A549 (cell line): Measurements from ENCODE around the gene FAM161A. TPM values are rescaled to one million over a fixed set of nuclear protein-coding genes. Genes with fewer than 3 reads are reported as not detected.

ENCODE experiments used
- ATAC-seq, 2 experiments: fragments of 200-7000 bp in 1 of 2; fragments of >200 bp in 1 of 2; cut with Nextera tagmentation in 1 of 2; cut with Tn5 transposase in 1 of 2; 3 replicates each; pipeline versions ENCODE4 v1.8.0 to v1.9.1; 2018 to 2020; ENCODE audit warnings: mild to moderate bottlenecking in 1 of 2, moderate library complexity in 1 of 2
- CTCF ChIA-PET: fragments of 300-600 bp; sonication (Branson Sonifier 250); formaldehyde crosslinking; extraction: SDS; loops from one replicate; lab custom pipeline; 2021; ENCODE audit warnings: antibody characterized with exemption, inconsistent platforms; lab: Yijun Ruan, JAX
- POLR2A ChIA-PET: fragments of 350-600 bp; formaldehyde crosslinking; extraction: SDS; loops from one replicate; lab custom pipeline; 2021; ENCODE audit warnings: antibody characterized with exemption, inconsistent platforms; lab: Yijun Ruan, JAX
- DNase-seq, 2 experiments: peaks; one replicate each; pipeline versions ENCODE4 v3.0.0 to v3.0.0-alpha.2; 2011 to 2016; ENCODE audit warnings: low read depth in 1 of 2, low spot score in 1 of 2
- FAIRE-seq: peaks from 2 replicates; lab custom pipeline; 2011; peaks lifted over from hg19 to GRCh38; lab: Jason Lieb, UNC
- H3K27ac ChIP-seq, 2 experiments: fragments of >200 bp; sonication (Bioruptor Twin); formaldehyde crosslinking; 3 replicates each; pipeline ENCODE4 v1.5.1; 2016 to 2017
- H3K4me1 ChIP-seq: fragments of >200 bp; sonication (Bioruptor Twin); formaldehyde crosslinking; 3 replicates; pipeline ENCODE4 v1.6.1; 2016
- H3K4me2 ChIP-seq: fragments of >200 bp; sonication (Bioruptor Twin); formaldehyde crosslinking; 3 replicates; pipeline ENCODE4 v1.6.1; 2016
- H3K4me3 ChIP-seq: fragments of >200 bp; sonication (Bioruptor Twin); formaldehyde crosslinking; 3 replicates; pipeline ENCODE4 v1.5.1; 2016
- H3K9me3 ChIP-seq: fragments of >200 bp; sonication (Bioruptor Twin); formaldehyde crosslinking; 3 replicates; pipeline ENCODE4 v1.6.1; 2016
- CBX8 ChIP-seq: fragments of 200-600 bp; sonication (generic); IDR thresholded peaks from 2 replicates; pipeline ENCODE4 v1.6.1; 2016
- CEBPB ChIP-seq, 2 experiments: fragments of >200 bp in 1 of 2; sonication (Bioruptor Twin) in 1 of 2; formaldehyde crosslinking in 1 of 2; IDR thresholded peaks; 2 replicates each; pipeline ENCODE4 v1.6.1; 2012 to 2016
- CHD4 ChIP-seq: fragments of 200-600 bp; sonication (generic); IDR thresholded peaks from 2 replicates; pipeline ENCODE4 v1.6.1; 2016; ENCODE audit warnings: antibody characterized with exemption, mild to moderate bottlenecking, borderline replicate concordance
- EHF ChIP-seq: fragments of 250-450 bp; sonication (Bioruptor Pico); IDR thresholded peaks from 2 replicates; pipeline ENCODE4 v1.5.0; 2020; ENCODE audit warnings: mild to moderate bottlenecking
- ESRRA ChIP-seq: fragments of 150-350 bp; IDR thresholded peaks from 2 replicates; pipeline ENCODE4 v1.6.1; 2014; ENCODE audit warnings: mild to moderate bottlenecking, low read length, borderline replicate concordance
- FOSL2 ChIP-seq, 2 experiments: fragments of 450-650 bp in 1 of 2; fragments of >200 bp in 1 of 2; sonication (Bioruptor Twin) in 1 of 2; formaldehyde crosslinking; IDR thresholded peaks; 2 replicates each; pipeline versions ENCODE4 v1.5.0 to v1.6.1; 2016 to 2020; ENCODE audit warnings: mild to moderate bottlenecking in 1 of 2, moderate library complexity in 1 of 2
- GATA3 ChIP-seq: IDR thresholded peaks from 2 replicates; pipeline ENCODE4 v1.6.1; 2012; ENCODE audit warnings: borderline replicate concordance
- HDAC2 ChIP-seq: fragments of 200-600 bp; sonication (generic); IDR thresholded peaks from 2 replicates; pipeline ENCODE4 v1.6.1; 2016
- HEYL ChIP-seq: fragments of 250-450 bp; sonication (Bioruptor Pico); IDR thresholded peaks from 2 replicates; pipeline ENCODE4 v1.8.0; 2021; ENCODE audit warnings: mild to moderate bottlenecking, moderate library complexity
- KDM1A ChIP-seq: fragments of 200-600 bp; sonication (generic); IDR thresholded peaks from 2 replicates; pipeline ENCODE4 v1.6.1; 2016; ENCODE audit warnings: low read depth, mild to moderate bottlenecking
- KDM5A ChIP-seq: fragments of 200-600 bp; sonication (generic); IDR thresholded peaks from 2 replicates; pipeline ENCODE4 v1.6.1; 2016; ENCODE audit warnings: antibody characterized with exemption, mild to moderate bottlenecking
- MAFK ChIP-seq: fragments of 450-650 bp; IDR thresholded peaks from 2 replicates; pipeline ENCODE4 v1.6.1; 2014; ENCODE audit not compliant: partially characterized antibody
- MYC ChIP-seq: IDR thresholded peaks from 2 replicates; pipeline ENCODE4 v1.6.1; 2012; ENCODE audit warnings: mild to moderate bottlenecking, inconsistent platforms, low read length, improper control_type of control experiment, borderline replicate concordance
- POLR2A ChIP-seq: IDR thresholded peaks from 2 replicates; pipeline ENCODE4 v1.6.1; 2012; ENCODE audit warnings: mild to moderate bottlenecking, low read length
- POLR2AphosphoS2 ChIP-seq: conservative IDR thresholded peaks from 2 replicates; pipeline ENCODE4 v1.6.1; 2012; ENCODE audit warnings: low read length, improper control_type of control experiment, inconsistent platforms
- SREBF2 ChIP-seq: fragments of 450-650 bp; IDR thresholded peaks from 2 replicates; pipeline ENCODE4 v1.6.1; 2014; ENCODE audit warnings: mild to moderate bottlenecking, moderate library complexity
- TFCP2L1 ChIP-seq: fragments of 250-450 bp; sonication (Bioruptor Pico); IDR thresholded peaks from 2 replicates; pipeline ENCODE4 v1.5.0; 2021; ENCODE audit warnings: mild to moderate bottlenecking
- TP53 ChIP-seq: fragments of 250-450 bp; sonication (Bioruptor Pico); IDR thresholded peaks from 2 replicates; pipeline ENCODE4 v1.5.0; 2021; ENCODE audit warnings: mild to moderate bottlenecking, moderate library complexity
- ZC3H11A ChIP-seq: fragments of 450-650 bp; IDR thresholded peaks from 2 replicates; pipeline ENCODE4 v1.6.1; 2014; ENCODE audit warnings: antibody characterized with exemption, mild to moderate bottlenecking
- WGBS: methylation state at CpG from one replicate; pipeline ENCODE4 v1.1.6; 2017; ENCODE audit errors: missing lambda C conversion rate; 5-methylcytosine and 5-hydroxymethylcytosine counted together
- polyA plus RNA-seq, 4 experiments: library from polyadenylated mRNA; depleted of rRNA in 3 of 4; stranded (reverse); fragments of >200 nt; fragmentation: RNase III in 1 of 4; extraction: RNeasy Plus Mini Kit Qiagen cat#74134 plus additional on column Dnase treatment in 1 of 4; gene quantifications; 2 replicates in 3 of 4; 3 replicates in 1 of 4; pipeline ENCODE4 v1.2.3, GENCODE V29; 2011 to 2017
- TF ChIP-seq, protein P1 (sequence below): IDR thresholded peaks from 2 replicates; pipeline ENCODE4 v1.6.1; 2012
- TF ChIP-seq, protein P2 (sequence below): fragments of 250-450 bp; sonication (Bioruptor Pico); IDR thresholded peaks from 2 replicates; pipeline ENCODE4 v1.5.0; 2020; ENCODE audit warnings: low read depth, mild to moderate bottlenecking, moderate library complexity
- TF ChIP-seq, protein P3 (sequence below): fragments of 250-450 bp; sonication (Bioruptor Pico); IDR thresholded peaks from 2 replicates; pipeline ENCODE4 v1.5.0; 2021; ENCODE audit warnings: mild to moderate bottlenecking, moderate library complexity, borderline replicate concordance
- TF ChIP-seq, protein P4 (sequence below): fragments of >200 bp; sonication (Bioruptor Twin); formaldehyde crosslinking; IDR thresholded peaks from 3 replicates; pipeline ENCODE4 v1.5.1; 2016
- TF ChIP-seq, protein P5 (sequence below): fragments of >200 bp; sonication (Bioruptor Twin); formaldehyde crosslinking; IDR thresholded peaks from 2 replicates; pipeline ENCODE4 v1.6.1; 2016
- TF ChIP-seq, protein P6 (sequence below): IDR thresholded peaks from 2 replicates; pipeline ENCODE4 v1.6.1; 2012
- TF ChIP-seq, protein P7 (sequence below): fragments of 450-650 bp; IDR thresholded peaks from 2 replicates; pipeline ENCODE4 v1.6.1; 2014; ENCODE audit warnings: antibody characterized with exemption

Gene FAM161A
- polyA plus RNA-seq, 2 of the 4 experiments (the other 2 are of a cell fraction): 5.8 to 11.8 TPM

DNA sequence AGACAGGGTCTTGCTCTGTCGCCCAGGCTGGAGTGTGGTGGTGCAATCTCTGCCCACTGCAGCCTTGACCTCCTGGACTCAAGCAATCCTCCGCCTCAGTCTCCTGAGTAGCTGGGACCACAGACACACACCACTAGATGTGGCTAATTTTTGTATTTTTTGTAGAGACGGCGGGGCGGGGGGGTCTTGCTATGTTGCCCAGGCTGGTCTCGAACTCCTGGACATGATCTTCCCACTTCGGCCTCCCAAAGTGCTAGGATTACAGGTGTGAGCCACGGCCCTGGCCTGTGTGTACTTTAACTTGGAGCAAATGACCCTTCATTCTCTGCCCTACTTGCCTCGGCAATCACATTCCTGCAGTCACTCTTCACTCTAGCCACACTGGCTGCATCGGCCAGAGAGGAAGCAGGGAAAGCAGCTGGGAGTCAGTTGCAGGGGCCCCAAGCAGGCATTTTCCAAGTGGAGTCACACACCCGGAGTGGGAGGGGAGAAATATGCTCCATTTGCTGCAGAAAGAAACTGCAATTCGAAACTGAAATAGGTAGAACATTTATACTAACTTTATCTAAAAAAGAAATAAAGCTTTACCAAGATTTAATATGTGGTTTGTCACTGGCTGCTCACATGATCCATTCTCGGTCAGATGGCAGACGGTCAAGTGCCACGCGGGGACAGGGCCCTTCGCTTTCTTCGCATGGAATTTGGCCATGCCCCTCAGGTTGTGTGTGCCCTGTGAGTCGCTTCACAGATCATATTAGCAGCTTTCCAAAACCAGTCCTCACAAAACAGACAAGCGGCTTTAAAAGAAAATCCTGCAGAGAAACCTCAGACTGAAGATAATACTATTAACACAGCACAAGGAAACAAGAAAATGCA, 37.1 kb downstream of the FAM161A start:
- Histone ChIP-seq H3K9me3 (no peaks in the 10 kb centered on the region), H3K4me2 (no peak overlapping the region), H3K4me1 (no peaks in the 10 kb centered on the region), H3K4me3 (no peak overlapping the region), H3K27ac (no peak overlapping the region)
- TF ChIP-seq SREBF2: no peak
- no peak for TF ChIP-seq TFCP2L1 (CRISPR knock-in tag)
- TF ChIP-seq GATA3: no peak
- no peak for TF ChIP-seq TP53 (CRISPR knock-in tag)
- TF ChIP-seq MYC: no peak
- TF ChIP-seq, protein P1, sequence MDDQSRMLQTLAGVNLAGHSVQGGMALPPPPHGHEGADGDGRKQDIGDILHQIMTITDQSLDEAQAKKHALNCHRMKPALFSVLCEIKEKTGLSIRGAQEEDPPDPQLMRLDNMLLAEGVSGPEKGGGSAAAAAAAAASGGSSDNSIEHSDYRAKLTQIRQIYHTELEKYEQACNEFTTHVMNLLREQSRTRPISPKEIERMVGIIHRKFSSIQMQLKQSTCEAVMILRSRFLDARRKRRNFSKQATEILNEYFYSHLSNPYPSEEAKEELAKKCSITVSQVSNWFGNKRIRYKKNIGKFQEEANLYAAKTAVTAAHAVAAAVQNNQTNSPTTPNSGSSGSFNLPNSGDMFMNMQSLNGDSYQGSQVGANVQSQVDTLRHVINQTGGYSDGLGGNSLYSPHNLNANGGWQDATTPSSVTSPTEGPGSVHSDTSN: no peak
- TF ChIP-seq, protein P2, sequence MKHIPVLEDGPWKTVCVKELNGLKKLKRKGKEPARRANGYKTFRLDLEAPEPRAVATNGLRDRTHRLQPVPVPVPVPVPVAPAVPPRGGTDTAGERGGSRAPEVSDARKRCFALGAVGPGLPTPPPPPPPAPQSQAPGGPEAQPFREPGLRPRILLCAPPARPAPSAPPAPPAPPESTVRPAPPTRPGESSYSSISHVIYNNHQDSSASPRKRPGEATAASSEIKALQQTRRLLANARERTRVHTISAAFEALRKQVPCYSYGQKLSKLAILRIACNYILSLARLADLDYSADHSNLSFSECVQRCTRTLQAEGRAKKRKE: no peak
- no peak for TF ChIP-seq CHD4
- TF ChIP-seq EHF (CRISPR knock-in tag): no peak
- TF ChIP-seq, protein P3, sequence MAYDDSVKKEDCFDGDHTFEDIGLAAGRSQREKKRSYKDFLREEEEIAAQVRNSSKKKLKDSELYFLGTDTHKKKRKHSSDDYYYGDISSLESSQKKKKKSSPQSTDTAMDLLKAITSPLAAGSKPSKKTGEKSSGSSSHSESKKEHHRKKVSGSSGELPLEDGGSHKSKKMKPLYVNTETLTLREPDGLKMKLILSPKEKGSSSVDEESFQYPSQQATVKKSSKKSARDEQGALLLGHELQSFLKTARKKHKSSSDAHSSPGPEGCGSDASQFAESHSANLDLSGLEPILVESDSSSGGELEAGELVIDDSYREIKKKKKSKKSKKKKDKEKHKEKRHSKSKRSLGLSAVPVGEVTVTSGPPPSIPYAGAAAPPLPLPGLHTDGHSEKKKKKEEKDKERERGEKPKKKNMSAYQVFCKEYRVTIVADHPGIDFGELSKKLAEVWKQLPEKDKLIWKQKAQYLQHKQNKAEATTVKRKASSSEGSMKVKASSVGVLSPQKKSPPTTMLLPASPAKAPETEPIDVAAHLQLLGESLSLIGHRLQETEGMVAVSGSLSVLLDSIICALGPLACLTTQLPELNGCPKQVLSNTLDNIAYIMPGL (CRISPR knock-in tag): no peak
- TF ChIP-seq POLR2A: no peak
- no peak for TF ChIP-seq HEYL (CRISPR knock-in tag)
- no peak for TF ChIP-seq KDM5A
- TF ChIP-seq ESRRA: no peak
- TF ChIP-seq, protein P4, sequence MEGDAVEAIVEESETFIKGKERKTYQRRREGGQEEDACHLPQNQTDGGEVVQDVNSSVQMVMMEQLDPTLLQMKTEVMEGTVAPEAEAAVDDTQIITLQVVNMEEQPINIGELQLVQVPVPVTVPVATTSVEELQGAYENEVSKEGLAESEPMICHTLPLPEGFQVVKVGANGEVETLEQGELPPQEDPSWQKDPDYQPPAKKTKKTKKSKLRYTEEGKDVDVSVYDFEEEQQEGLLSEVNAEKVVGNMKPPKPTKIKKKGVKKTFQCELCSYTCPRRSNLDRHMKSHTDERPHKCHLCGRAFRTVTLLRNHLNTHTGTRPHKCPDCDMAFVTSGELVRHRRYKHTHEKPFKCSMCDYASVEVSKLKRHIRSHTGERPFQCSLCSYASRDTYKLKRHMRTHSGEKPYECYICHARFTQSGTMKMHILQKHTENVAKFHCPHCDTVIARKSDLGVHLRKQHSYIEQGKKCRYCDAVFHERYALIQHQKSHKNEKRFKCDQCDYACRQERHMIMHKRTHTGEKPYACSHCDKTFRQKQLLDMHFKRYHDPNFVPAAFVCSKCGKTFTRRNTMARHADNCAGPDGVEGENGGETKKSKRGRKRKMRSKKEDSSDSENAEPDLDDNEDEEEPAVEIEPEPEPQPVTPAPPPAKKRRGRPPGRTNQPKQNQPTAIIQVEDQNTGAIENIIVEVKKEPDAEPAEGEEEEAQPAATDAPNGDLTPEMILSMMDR: no peak
- TF ChIP-seq KDM1A: no peak
- no peak for TF ChIP-seq POLR2AphosphoS2
- FAIRE-seq: no peak
- no peak for ATAC-seq
- ChIA-PET POLR2A (no interaction called here), CTCF (interaction anchor here (0.7 to 1.3 kb wide), 3 partner anchors 12 to 83 kb away, joined by 3 to 6 read pairs (median 4); no protein-coding TSS in a partner anchor)
- 69% methylated on average over 20 of the region's 20 CpGs for WGBS
- DNase-seq: no peak

DNA sequence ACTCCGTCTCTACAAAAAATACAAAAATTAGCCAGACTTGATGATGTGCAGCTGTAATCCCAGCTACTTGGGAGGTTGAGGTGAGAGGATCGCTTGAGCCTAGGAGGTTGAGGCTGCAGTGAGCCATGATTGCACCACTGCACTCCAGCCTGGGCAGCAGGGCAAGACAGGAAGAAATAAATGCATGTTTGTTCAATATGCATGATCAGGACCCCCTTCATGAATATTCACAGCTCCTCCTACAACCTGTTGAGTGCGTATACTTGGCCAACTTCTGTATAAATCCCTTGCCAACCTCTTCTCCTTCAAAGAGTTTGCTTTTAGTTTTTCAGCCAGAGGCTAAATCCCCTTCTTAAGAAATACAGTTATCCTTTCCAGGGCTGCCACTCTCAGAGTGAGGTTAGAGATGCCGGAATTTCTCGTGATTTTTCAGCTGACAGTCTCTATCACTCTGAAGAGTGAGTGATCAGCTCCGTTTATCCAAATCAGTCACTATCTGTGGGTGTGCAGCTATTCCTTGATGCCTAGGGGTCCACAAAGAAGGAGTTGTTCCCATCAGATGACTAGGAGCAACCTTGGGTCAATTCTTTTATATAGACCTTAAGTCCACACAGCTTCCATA, 39.2 kb downstream of the FAM161A start:
- Histone ChIP-seq H3K4me1 (no peaks in the 10 kb centered on the region), H3K27ac (no peak overlapping the region), H3K4me2 (no peak overlapping the region), H3K9me3 (no peaks in the 10 kb centered on the region), H3K4me3 (no peak overlapping the region)
- 66% methylated on average over 6 of the region's 6 CpGs for WGBS
- FAIRE-seq (no peak), ATAC-seq (no peak), DNase-seq (no peak)
- ChIA-PET CTCF (interaction anchor here (0.6 to 1.0 kb wide), 3 partner anchors 14 to 448 kb away, joined by 3 read pairs; no protein-coding TSS in a partner anchor), POLR2A (no interaction called here)
- no peak for TF ChIP-seq POLR2AphosphoS2
- no peak for TF ChIP-seq CBX8
- TF ChIP-seq MAFK: no peak
- no peak for TF ChIP-seq CEBPB (IDR thresholded peaks at IDR 0.05)
- TF ChIP-seq SREBF2: no peak
- TF ChIP-seq, protein P5, sequence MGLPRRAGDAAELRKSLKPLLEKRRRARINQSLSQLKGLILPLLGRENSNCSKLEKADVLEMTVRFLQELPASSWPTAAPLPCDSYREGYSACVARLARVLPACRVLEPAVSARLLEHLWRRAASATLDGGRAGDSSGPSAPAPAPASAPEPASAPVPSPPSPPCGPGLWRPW: no peak
- no peak for TF ChIP-seq HDAC2
- TF ChIP-seq, protein P6, sequence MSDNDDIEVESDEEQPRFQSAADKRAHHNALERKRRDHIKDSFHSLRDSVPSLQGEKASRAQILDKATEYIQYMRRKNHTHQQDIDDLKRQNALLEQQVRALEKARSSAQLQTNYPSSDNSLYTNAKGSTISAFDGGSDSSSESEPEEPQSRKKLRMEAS: no peak
- TF ChIP-seq, protein P7, sequence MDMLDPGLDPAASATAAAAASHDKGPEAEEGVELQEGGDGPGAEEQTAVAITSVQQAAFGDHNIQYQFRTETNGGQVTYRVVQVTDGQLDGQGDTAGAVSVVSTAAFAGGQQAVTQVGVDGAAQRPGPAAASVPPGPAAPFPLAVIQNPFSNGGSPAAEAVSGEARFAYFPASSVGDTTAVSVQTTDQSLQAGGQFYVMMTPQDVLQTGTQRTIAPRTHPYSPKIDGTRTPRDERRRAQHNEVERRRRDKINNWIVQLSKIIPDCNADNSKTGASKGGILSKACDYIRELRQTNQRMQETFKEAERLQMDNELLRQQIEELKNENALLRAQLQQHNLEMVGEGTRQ: no peak
- TF ChIP-seq FOSL2 (IDR thresholded peaks at IDR 0.05): no peak
- no peak for TF ChIP-seq FOSL2 (CRISPR knock-in tag; IDR thresholded peaks at IDR 0.05)
- no peak for TF ChIP-seq GATA3
- TF ChIP-seq ZC3H11A: no peak
- TF ChIP-seq MYC: no peak
- TF ChIP-seq, protein P3 (CRISPR knock-in tag): no peak
- no peak for TF ChIP-seq KDM1A
